Esophagus muscularis mucosa (tissue), 3 donors: ENCODE measurements around the gene SMIM33.

Experiments
- CTCF ChIP-seq, 3 experiments: fragments of 200-600 bp in 2 of 3; fragments of 450-650 bp in 1 of 3; sonication (generic) in 2 of 3; IDR thresholded peaks; one replicate each; pipeline ENCODE4 v1.5.1; 2017 to 2019; ENCODE audit warnings: antibody characterized with exemption in 3 of 3, mild to moderate bottlenecking in 2 of 3, moderate library complexity in 1 of 3
- POLR2A ChIP-seq: fragments of 450-650 bp; IDR thresholded peaks from one replicate; pipeline ENCODE4 v1.6.1; 2017; ENCODE audit warnings: antibody characterized with exemption, moderate library complexity, mild to moderate bottlenecking, low read depth

GRCh38 chr5:139456776-139457175, 14.0 kb upstream of the SMIM33 start:
- TF ChIP-seq POLR2A (no peak), CTCF (IDR thresholded peaks at IDR 0.05) (no peak)
